OCI-LY1 (cell line): ENCODE data around the gene ZC3H6.

Experiments
- H2AFZ ChIP-seq: fragments of 200-600 bp; sonication (generic), shearing (Covaris generic); 2 replicates; pipeline ENCODE4 v1.6.0; 2014; ENCODE audit warnings: antibody characterized with exemption, mild to moderate bottlenecking, low read length
- H3F3A ChIP-seq: fragments of 200-600 bp; sonication (generic), shearing (Covaris generic); 2 replicates; pipeline ENCODE4 v1.6.0; 2014; ENCODE audit warnings: mild to moderate bottlenecking, antibody characterized with exemption, low read length, moderate library complexity; ENCODE audit not compliant: insufficient read depth
- H3K27ac ChIP-seq: fragments of 200-600 bp; sonication (generic); 2 replicates; pipeline ENCODE4 v1.5.1; 2014; ENCODE audit warnings: low read length, mixed run types, mild to moderate bottlenecking, low read depth; ENCODE audit not compliant: poor library complexity, severe bottlenecking
- H3K27me3 ChIP-seq: fragments of 200-600 bp; sonication (generic); 2 replicates; pipeline ENCODE4 v1.6.0; 2014; ENCODE audit warnings: antibody characterized with exemption, mild to moderate bottlenecking, low read length, moderate library complexity; ENCODE audit not compliant: insufficient read depth
- H3K36me3 ChIP-seq: fragments of 200-600 bp; sonication (generic); 2 replicates; pipeline ENCODE4 v1.6.1; 2014; ENCODE audit warnings: mild to moderate bottlenecking, antibody characterized with exemption, low read length, moderate library complexity, mixed read lengths; ENCODE audit not compliant: insufficient read depth
- H3K4me1 ChIP-seq: fragments of 200-600 bp; sonication (generic); 2 replicates; pipeline ENCODE4 v1.5.1; 2014; ENCODE audit warnings: mild to moderate bottlenecking, low read length, moderate library complexity; ENCODE audit not compliant: insufficient read depth, severe bottlenecking
- H3K4me2 ChIP-seq: fragments of 200-600 bp; sonication (generic), shearing (Covaris generic); 2 replicates; pipeline ENCODE4 v1.6.1; 2014; ENCODE audit warnings: low read length
- H3K4me3 ChIP-seq: fragments of 200-600 bp; sonication (generic); 2 replicates; pipeline ENCODE4 v1.5.1; 2014; ENCODE audit warnings: low read length, low read depth, mild to moderate bottlenecking, mixed read lengths; ENCODE audit not compliant: poor library complexity, severe bottlenecking
- H3K79me2 ChIP-seq: fragments of 200-600 bp; shearing (Covaris generic); 2 replicates; pipeline ENCODE4 v1.6.1; 2016; ENCODE audit warnings: mixed run types, low read length, mixed read lengths; ENCODE audit not compliant: insufficient read depth
- H3K9ac ChIP-seq: fragments of 200-600 bp; sonication (generic), shearing (Covaris generic); 2 replicates; pipeline ENCODE4 v1.6.1; 2014; ENCODE audit warnings: mild to moderate bottlenecking, low read length, mixed read lengths
- H3K9me2 ChIP-seq: fragments of 200-600 bp; sonication (generic), shearing (Covaris generic); 2 replicates; pipeline ENCODE4 v1.6.1; 2014; ENCODE audit warnings: low read depth, mild to moderate bottlenecking, low read length, mixed read lengths
- H3K9me3 ChIP-seq: fragments of 200-600 bp; shearing (Covaris generic); 2 replicates; pipeline ENCODE4 v1.6.1; 2014; ENCODE audit warnings: low read length, mixed read lengths
- H4K20me1 ChIP-seq: fragments of 200-600 bp; sonication (generic), shearing (Covaris generic); 2 replicates; pipeline ENCODE4 v1.6.0; 2016; ENCODE audit warnings: mild to moderate bottlenecking, low read length; ENCODE audit not compliant: insufficient read depth
- CTCF ChIP-seq: fragments of 200-600 bp; sonication (generic), shearing (Covaris generic); IDR thresholded peaks from 2 replicates; pipeline ENCODE4 v1.5.1; 2017; ENCODE audit warnings: mild to moderate bottlenecking, antibody characterized with exemption, low read length, moderate library complexity, mixed read lengths
- EZH2 ChIP-seq: fragments of 200-600 bp; sonication (generic), shearing (Covaris generic); IDR thresholded peaks from 2 replicates; pipeline ENCODE4 v1.8.0; 2017; ENCODE audit warnings: borderline replicate concordance, mixed run types, mild to moderate bottlenecking, antibody characterized with exemption, low read length, moderate library complexity, mixed read lengths

Gene ZC3H6

GRCh38 chr2:112339986-112340385 lies 64.6 kb downstream of the ZC3H6 start:
- H3K27ac ChIP-seq = no peak overlapping the region
- H3K9me3 ChIP-seq = no peaks in the 10 kb centered on the region
- TF ChIP-seq EZH2 = no peak
- no peak for TF ChIP-seq CTCF

GRCh38 chr2:112340475-112341267 lies 65.3 kb downstream of the ZC3H6 start:
- H2AFZ ChIP-seq = no peak overlapping the region
- no peaks in the 10 kb centered on the region for H3K27me3 ChIP-seq
- TF ChIP-seq EZH2 (no peak), CTCF (no peak)
- no peak overlapping the region for H3K27ac ChIP-seq
- no peaks in the 10 kb centered on the region for H3K36me3 ChIP-seq
- no peaks in the 10 kb centered on the region for H3K79me2 ChIP-seq
- no peaks in the 10 kb centered on the region for H3K9me2 ChIP-seq
- H3K9me3 ChIP-seq = no peaks in the 10 kb centered on the region
- H3K4me2 ChIP-seq = no peak overlapping the region
- H3K4me3 ChIP-seq = no peak overlapping the region
- H3F3A ChIP-seq = no peaks in the 10 kb centered on the region
- H3K9ac ChIP-seq = no peak overlapping the region
- peaks cover 5% of the 10 kb centered on the region for H3K4me1 ChIP-seq
- H4K20me1 ChIP-seq = no peaks in the 10 kb centered on the region

More at GRCh38 chr2:112339986-112340385, 64.6 kb downstream of the ZC3H6 start:
- H3K4me2 ChIP-seq = no peak overlapping the region
- no peaks in the 10 kb centered on the region for H3K79me2 ChIP-seq
- H4K20me1 ChIP-seq = no peaks in the 10 kb centered on the region
- no peaks in the 10 kb centered on the region for H3K36me3 ChIP-seq
- H3K4me3 ChIP-seq = no peak overlapping the region
- H3K27me3 ChIP-seq = no peaks in the 10 kb centered on the region
- no peak overlapping the region for H2AFZ ChIP-seq
- H3K4me1 ChIP-seq = peaks cover 5% of the 10 kb centered on the region
- no peaks in the 10 kb centered on the region for H3F3A ChIP-seq
- no peaks in the 10 kb centered on the region for H3K9me2 ChIP-seq
- H3K9ac ChIP-seq = no peak overlapping the region

- H3K4me2 ChIP-seq = no peak overlapping the region
- no peak for TF ChIP-seq EZH2
- no peak for TF ChIP-seq CTCF
These were observed 66.7 kb downstream of the ZC3H6 start for GRCh38 chr2:112342067-112342550.

More at GRCh38 chr2:112342067-112342550, 66.7 kb downstream of the ZC3H6 start:
- Histone ChIP-seq H2AFZ (no peak overlapping the region), H3K4me1 (peaks cover 5% of the 10 kb centered on the region), H4K20me1 (no peaks in the 10 kb centered on the region), H3K4me3 (no peak overlapping the region), H3K27me3 (no peaks in the 10 kb centered on the region), H3F3A (no peaks in the 10 kb centered on the region), H3K27ac (no peak overlapping the region), H3K9me3 (no peaks in the 10 kb centered on the region), H3K9ac (no peak overlapping the region), H3K36me3 (no peaks in the 10 kb centered on the region), H3K9me2 (no peaks in the 10 kb centered on the region), H3K79me2 (no peaks in the 10 kb centered on the region)
